HG02973 (cell line): Measurements from ENCODE around the gene EIF4G1.

Experiments used
- ATAC-seq: cut with Tn5 transposase; IDR thresholded peaks from one replicate; pipeline ENCODE4 v1.9.1; 2021; ENCODE audit warnings: moderate library complexity; ENCODE audit not compliant: unreplicated experiment

EIF4G1 gene

DNA sequence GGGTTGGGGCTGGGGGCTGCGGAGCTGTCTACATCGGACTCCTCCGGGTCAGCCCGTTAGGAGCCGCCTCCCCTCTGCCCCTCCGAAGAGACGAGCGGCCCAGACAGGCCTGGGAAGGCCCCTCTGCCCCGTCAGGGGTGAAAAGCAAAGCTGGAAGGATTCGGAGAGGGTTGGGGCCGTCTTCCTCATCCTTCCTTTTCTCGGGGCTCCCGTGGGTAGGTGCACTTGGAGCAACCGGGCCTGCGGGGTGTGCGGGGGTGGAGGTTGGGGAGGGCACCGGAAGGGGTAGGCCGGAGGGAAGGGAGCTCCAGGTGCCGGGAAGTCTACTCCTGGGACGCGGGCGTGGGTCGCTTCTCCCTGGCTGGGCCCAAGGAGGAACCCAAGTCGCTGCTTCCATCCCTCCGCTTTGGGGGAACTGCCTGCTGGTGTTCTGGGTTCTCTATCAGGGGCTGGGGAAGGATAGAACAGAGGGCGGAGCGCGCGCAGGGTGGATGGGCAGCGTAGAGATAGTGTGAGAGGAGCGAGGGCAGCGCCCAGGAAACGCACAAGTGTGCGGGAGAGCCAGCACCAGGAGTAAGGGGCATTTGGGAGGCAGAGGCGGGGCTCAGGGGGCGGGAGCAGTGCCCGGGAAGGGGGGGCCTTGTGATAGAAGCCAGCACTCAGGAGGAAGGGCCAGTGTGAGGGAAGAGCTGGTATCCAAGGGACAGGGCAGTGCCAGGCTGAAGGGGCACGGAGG is 47.7 kb downstream of the EIF4G1 start:
- no peak for ATAC-seq

DNA sequence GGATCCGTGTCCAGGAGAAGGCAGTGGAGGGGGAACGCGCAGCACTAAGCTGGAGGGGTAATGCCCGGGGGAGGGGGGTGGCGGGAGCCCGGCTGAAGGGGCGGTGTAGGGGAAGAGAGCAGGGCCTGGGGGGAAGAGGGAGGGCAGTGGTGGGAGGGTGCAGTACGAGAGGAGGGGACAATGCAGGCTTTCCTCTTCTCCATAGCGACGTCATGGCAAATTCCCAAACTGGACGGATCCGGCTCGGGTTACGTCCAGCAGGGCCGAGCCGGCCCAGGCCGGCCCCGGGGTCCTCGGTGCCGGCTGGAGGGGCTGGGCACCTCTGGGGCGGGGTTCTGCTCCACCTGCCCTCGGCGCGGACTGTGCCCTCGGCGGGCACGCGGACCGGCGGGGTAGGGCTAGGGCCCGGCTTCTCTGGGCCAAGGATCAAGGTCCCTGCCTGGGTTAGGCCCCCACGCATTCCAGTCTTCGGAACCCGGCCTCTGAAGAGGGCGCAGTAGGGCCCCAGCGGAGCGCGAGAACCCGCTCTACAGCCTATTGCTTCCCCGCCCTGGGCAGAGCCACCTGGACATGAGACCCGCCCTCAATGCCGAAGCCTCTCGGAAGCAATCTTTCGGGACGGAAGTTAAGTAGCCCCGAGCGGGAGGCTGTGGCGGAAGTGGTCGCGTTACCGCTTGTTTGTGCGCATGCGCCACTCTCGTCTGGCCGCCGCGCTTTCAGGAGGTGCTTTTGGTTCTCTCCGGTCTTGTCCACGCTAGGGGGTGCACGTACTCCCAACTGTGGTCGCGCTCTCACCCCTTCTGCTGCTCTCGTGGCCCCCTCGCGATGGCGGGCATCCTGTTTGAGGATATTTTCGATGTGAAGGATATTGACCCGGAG is 48.5 kb downstream of the EIF4G1 start:
- ATAC-seq: peak; percentile 81

DNA sequence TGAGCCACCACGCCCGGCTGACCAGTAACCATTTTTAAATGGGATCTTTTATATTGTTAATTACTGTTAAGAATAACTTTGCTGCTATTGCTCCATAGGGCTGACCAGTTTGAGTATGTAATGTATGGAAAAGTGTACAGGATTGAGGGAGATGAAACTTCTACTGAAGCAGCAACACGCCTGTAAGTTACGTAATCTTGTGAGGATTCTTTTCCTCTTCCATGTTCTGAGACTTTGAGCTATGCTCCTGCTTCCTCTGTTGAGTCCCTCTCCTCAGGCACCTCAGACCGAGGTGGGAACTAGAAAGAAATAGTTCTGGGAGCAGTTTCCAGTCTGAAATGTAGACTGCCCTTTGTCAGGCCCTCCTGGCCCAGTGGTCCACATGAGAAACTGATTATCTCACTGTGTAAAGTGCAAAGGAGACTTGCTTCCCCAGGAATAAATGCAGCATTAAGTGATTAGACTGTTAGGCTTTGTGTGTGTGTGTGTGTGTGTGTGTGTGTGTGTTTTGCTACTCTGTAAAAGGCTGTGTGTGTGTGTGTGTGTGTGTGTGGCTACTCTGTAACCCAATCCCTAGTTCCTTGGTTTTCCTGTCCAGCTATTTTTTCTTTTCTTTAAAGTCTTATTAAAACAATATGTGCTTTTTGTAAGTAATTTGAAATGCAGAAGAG is 52.3 kb downstream of the EIF4G1 start:
- no peak for ATAC-seq

DNA sequence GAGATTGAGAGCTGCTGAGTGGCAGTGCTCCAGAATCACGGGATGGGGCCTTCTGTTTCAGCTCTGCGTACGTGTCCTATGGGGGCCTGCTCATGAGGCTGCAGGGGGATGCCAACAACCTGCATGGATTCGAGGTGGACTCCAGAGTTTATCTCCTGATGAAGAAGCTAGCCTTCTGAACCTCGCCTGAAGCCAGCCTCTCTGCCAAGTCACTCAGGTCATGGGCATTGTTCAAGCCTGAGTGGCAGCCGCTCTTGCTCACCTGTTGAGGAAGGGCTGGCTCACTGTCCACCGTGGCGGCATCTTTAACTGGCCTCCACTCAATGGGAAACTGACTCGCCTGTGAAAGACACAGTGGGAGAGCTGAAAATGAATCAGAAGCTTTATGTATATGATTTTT is 53.7 kb downstream of the EIF4G1 start:
- no peak for ATAC-seq

DNA sequence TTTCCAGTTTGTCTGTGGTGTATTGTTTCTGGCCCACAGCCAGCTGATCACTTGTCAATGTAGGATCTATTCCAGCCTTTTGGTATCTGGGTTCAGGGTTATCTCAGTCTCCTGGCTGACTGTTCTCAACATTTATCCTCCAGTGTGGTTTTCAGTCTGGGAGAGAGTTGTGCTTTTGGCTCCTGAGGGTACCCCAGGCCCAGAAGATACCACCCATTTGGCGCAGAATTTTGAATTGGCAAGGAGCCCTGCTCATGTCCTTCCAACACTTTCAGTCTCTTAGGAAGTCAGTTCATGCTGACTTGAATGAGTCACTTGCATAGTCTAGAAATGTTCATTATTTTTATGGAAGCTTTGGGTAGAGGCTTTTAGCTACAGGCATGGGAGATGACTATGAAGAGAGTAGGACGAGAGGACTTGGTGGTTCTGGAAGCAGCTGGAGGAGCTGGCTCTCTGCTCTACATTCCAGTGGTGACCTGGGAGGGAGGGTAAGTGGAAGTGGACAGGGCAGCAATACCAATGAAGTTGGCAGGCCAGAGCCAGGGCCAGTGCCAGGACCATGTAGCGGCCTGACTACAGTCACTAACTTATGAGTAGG is 54.3 kb downstream of the EIF4G1 start:
- ATAC-seq: no peak

DNA sequence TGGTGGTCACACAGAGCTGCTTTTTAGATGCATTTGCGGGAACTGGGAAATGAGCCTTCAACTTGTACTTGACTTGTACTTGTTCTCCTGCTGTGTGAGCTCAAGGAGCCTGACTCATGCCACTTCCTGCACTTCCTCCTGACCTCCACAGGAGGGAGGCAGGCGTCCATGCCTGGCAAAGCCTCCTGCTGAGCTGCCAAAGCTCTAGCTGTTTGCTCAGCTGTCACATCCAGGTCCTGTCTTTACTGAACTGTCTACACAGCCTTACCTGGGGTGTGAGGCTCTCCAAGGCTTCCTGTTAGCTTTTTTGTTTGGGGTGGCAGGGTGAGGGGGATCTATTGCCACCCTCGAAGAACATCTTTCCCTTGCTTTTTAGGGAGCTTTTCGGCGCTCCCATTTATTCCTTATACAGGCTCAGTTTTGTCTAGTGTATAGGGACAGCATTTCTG is 57.2 kb downstream of the EIF4G1 start:
- peak; percentile 80 for ATAC-seq

DNA sequence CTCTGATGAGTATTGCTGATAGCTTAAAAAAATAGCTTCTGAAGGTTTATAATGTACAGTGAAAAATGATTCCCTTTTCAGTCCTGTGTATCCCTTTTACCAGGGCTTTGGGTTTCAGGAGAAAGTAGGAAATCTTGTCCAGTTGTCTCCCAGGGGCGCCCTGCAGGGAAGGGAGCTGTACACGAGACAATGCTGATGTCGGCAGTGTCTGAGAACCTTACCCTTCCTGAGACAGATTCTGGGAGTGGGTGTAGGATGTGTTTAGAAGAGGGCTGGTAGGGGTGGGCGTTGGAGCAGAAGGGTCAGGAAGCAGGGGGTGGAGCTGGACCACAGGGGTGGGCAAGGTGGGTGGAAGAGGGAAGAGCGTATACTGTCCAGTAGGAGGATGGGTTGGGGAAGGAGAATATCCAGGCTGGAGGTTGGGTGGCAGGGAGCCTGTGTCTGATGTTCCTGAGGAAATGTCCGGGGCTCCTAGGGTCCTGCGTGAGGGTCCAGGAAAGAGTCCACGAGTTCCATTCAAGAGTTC is 58.0 kb downstream of the EIF4G1 start:
- ATAC-seq: no peak

DNA sequence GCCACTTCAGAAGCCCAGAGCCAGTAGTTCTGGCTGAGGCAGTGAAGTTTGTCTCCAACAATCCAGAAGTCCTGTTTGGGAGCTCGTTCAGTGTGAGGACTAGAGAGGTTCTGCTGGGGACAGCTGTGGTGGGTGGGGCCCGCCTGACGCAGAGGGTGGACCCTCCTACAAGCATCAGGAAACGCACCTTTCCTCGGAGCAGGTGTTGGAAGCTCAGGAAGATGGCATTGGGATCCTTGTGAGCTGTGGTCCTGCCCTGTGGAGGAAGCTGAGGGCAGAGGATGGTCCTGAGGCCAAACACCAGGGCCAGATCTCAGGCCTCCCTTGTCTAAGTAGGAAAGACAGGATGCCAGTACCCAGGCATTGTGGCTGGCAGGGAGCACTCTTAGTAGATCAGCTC is 58.5 kb downstream of the EIF4G1 start:
- no peak for ATAC-seq

DNA sequence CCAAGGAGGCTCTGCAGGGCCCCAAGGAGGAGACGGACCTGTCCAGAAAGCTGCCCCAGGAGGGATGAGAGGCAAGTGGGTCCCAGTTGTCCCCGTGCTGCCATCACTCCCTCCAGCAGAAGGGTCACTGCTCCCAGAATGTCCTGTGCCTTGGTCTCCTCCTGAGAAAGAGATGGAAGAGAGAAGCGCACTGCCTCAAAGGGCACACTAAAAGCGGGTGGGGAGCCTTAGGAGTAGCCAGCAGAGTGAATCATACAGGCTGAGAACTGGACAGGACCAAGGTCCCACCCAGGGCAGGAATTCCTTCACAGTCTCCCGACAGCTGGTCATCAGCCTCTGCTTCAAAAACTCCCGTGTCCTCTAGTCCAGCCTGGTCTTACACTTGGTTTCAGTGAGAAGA is 59.0 kb downstream of the EIF4G1 start:
- ATAC-seq: no peak

DNA sequence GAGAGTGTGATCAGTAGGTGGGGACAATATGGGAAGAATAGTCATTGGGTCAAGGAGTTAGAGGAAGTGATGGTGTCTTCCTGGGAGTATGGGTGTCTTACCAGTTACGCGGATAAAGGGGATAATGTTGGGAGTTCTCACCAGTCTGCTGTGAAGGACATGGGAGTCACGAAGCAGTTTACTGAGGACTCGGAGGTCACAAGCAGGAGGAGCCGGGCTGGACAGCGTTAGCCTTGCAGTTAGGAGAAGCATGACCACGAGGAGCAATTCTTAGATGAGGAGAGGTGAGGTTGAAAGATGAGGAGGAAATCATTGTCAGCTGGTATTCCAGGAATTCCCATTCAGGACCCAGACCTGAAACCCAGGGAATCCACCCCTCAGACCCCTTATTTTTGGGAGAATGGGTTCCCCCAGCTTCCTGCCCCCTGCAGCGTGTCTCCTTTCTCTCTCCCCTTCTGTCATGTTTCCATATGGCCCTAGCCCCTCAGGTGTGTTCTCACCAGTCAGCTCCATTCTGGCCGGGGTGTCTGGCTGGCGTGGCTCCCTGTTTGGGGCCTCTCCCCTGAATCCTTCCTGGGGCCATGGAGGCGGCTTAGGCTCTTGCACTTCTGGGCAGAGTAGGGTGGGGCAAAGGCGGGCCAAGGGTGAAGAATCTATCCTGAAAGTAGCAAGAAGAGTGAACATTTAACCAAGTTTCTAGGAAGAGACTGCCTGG is 61.5 kb downstream of the EIF4G1 start:
- no peak for ATAC-seq

DNA sequence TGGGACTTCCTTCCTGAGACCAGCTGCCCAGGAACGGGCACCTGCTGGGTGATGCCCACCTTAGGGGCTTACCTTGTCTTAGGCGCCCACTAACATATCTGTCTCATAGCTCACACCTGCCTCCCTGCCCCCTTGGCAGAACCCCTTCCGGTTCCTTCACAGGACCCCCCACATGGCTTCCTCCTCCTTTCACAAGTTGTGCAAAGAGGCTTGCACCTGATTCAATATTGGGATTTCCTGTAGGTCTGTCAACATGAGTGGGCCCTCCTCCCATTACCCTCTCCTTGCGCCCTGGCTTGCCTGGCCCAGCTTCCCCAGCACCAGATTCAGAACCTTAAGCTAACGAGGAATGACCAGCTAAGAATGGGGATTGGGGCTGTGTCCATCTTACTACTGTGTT is 63.0 kb downstream of the EIF4G1 start:
- ATAC-seq: no peak

DNA sequence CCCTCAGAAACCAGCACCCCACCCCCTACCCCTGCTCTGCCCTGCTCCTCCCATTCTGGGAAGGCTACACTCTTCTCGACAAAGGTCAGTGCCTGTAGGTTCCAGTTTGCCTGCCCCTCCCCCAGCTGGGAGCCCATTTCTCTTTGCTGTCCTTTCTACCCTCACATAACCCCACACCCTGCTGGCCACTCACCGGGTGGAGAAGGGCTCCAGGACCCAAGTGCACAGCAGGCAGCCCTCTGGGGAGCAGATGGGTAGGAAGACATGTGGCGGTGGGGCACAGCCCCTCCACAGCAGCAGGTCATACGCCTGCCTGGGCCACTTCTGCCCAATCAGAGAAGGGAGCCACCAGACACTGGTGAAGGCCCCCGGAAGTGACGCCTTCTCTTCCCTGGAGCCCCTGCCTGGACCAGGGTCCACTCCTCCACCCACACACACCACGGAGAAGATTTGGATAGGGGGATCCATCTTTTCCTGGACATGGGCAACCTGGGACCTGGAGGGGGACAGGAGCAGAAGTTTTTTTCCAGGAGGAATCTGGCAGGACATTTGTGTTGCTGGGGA is 63.6 kb downstream of the EIF4G1 start, which contains the start of gene THPO:
TSS of gene THPO (minus strand) at position 326 of the 564 bp plus-strand sequence. CDS start 1,948 bp downstream, outside the sequence.
- no peak for ATAC-seq

DNA sequence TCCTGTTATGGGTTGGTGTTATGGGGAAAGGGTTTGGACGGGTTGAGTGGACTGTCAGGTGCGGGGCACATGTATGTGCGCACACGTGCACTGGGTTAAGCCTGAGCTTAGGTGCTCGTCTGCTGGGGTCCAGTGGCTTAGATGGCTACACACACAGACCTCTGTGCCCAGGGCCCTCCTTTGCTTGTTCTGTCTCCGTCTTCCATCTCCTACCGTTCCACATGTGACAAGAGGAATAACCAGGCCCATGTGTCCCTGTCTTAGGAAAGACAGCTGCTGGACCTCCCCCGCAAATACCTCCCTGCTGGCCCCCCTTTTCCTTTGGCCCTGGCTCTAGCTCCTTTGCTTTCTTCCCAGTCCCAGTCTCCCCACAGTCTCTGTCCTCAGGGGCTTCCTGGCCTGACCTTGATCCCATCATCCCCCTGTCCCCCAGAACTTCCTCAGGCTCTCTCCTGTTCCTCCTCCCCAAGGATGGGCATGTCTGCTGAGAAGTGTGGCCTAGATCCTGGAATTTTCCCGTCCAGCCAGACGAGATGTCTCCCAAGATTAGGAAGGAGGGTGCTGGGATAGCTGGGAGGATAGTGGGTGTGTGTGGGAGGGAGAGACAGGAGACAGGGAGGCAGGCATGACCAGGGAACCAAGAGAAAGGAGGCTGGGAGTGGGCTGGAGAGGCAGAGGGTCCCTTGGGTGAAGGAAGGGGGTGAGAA is 64.4 kb downstream of the EIF4G1 start:
- ATAC-seq: no peak

DNA sequence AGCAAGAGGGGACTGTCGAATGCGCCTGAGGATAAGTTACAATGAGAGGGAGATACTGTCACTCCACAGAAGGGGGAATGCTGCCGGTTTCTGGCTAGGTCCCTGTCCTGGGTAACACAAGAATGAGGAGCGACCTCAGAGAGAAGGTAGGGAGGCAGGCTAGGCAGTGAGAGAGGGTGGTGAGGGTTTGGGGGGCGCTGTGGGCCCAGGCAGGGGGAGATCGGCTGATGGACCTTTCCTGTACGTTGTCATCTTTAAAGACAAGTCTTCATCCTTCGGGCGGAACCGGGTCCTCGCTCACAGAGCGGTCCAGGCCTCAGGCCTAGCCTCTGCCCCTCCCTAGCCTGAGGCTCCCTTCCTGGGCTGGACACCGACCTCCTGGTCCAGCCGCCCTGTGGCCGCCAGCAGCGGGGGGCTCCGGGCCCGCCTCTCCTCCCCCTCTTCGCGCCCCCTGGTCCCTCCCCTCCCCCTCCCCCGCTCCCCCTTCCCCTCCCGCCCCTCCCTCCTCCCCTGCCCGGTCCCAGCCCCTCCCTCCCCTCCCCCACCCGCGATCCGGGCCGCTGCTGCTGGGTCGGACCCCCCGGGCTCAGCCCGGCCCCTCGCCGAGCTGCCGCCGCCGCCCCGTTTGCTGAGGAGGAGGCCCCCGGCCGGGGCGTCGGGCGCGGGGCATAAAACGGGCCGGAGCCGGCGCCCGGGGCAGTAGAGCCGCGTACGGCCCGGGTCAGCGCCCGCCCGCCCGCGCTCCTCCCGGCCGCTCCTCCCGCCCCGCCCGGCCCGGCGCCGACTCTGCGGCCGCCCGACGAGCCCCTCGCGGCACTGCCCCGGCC is 65.2 kb downstream of the EIF4G1 start, which contains the start of gene CHRD:
TSS of gene CHRD (plus strand) at position 697 of the 827 bp plus-strand sequence. CDS start 265 bp downstream, outside the sequence.
- ATAC-seq: no peak

DNA sequence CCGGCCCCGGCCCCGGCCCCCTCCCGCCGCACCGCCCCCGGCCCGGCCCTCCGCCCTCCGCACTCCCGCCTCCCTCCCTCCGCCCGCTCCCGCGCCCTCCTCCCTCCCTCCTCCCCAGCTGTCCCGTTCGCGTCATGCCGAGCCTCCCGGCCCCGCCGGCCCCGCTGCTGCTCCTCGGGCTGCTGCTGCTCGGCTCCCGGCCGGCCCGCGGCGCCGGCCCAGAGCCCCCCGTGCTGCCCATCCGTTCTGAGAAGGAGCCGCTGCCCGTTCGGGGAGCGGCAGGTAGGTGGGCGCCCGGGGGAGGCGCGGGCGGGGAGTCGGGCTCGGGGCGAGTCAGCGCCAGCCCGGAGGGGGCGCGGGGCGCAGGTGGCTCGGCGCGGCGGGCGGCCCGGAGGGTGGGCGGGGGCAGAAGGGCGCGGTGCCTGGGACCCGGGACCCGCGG is 65.8 kb downstream of the EIF4G1 start:
- no peak for ATAC-seq

DNA sequence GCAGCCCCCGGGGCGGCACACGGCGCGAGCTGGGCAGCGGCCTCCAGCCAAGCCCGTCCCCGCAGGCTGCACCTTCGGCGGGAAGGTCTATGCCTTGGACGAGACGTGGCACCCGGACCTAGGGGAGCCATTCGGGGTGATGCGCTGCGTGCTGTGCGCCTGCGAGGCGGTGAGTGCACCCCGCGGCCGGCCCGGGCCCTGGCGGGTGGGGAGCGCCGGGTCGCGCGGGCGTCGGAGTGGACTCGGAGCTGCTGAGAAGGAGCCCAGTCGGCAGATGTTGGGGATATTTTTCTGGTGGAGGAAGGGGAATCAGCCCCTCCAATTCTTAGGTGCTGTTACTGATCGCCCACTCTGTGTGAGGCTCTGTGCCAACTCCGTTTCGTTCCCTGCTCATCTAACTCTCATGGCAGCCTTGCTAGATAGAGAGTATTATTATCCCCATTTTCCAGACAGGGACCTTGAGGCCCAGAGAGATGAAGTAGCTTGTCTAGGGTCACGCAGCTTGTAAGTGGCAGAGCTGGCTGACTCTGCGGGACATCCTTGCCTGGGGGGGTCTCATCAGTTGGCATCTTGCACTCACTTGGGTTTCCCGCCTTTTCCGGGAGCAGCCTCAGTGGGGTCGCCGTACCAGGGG is 66.3 kb downstream of the EIF4G1 start:
- ATAC-seq: no peak
